NK-92 (cell line): ENCODE results near the gene ATG2B.

ENCODE experiments used
- DNase-seq: peaks from one replicate; lab custom pipeline; 2025; ENCODE audit not compliant: unreplicated experiment; lab: John Stamatoyannopoulos, UW

Gene ATG2B

DNA sequence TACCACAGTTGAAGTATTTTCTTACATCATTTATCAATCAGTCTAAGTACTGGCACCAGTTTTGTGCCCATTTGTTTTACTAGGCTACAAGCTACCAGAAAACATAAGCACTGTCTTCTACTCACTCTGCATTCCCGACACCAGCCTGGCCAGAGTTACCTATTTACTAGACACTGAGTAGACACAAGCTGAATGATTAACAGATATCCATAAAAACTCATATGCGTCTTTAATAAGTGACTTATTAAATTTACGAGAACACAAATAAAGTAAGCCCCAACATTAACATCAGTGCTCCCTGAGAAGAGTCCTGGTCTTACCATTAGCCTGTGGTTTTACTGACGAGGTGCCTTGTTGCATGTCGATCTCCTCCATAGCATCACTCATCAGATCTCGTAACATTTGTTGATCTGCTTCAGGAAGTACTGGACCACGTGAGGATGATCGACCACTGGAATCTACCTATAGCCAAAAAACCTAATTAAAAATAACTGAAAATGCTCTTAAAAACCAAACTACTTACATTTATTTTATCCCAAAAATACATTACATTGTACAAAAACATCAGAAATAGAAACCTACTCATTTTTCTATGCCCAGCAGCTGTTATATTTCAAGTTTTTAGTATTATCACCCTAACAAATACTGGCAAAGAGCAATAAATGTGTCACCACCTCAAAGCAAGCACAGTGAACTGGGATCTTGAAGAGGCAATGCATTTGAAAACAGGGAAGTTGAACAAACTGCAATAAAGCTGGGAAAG is 53.8 kb downstream of the ATG2B start:
- DNase-seq, result no peak

- DNase-seq, result no peak
Observed at GRCh38 chr14:96307434-96307833, 55.7 kb downstream of the ATG2B start.

GRCh38 chr14:96304956-96305355 is 58.2 kb downstream of the ATG2B start:
- DNase-seq, result no peak

- DNase-seq, result no peak
Observed at GRCh38 chr14:96303981-96304380, 59.2 kb downstream of the ATG2B start.

- no peak for DNase-seq
Observed at GRCh38 chr14:96299441-96299840, 63.7 kb downstream of the ATG2B start.

GRCh38 chr14:96297997-96298515 is 65.1 kb downstream of the ATG2B start:
- no peak for DNase-seq

DNA sequence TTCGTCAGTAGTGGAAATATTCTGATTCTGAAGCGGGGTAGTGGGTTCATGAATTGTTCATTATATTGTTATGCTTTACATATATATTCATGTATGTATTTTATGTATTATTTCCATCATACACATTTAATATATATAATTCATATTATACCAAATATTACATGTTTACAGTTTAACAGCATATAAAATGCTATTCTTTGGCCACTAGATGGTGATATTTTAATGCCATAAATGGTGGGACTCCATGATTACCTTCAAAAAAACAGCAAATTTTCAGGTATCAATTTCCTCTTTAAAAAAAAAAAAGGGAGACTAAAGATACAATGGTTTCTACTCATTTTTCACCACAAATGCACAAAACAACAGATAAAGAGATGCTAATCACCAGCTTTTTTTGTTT is 66.1 kb downstream of the ATG2B start:
- DNase-seq, result no peak

DNA sequence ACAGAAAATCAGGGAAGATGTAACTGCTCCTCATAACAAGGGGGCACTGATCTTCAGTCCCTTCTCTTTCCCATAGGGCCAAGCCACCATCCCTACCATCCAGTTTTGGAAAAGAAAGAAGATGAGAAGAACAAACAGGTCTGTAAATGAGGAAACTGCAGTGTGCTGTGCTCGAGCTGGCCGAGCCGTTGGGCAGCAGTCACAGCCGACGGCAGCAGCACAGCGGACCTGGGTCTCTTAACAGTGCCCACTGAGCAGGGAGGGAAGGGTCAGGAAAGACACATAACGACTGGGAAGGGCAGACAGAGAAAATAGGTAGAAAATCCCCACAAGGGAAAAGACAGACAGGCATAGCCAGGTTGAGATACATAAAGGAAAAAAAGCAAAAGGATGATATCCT is 68.9 kb downstream of the ATG2B start:
- no peak for DNase-seq

- no peak for DNase-seq
Observed at GRCh38 chr14:96287856-96288255, 75.3 kb downstream of the ATG2B start.

GRCh38 chr14:96286251-96286650 is 76.9 kb downstream of the ATG2B start:
- DNase-seq, result no peak

DNA sequence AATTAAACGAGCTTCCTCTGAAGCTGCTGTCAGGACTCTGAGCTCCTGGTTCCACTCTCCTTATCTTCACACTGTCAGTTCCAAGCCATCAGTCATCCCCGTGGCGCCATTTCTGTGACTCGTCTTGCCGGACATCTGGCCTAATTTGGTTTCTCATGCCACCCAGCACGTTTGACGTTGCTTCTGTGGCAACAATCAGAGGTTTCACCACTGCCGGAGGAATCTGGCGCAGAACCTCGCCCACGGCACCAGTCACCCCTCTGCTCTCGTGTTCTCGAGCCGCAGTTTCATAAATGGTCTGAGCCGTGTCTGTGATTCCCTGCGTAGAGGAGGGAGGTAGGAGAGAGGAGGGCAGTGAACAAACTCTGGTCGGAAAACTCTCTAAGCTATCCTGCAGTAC is 77.5 kb downstream of the ATG2B start:
- DNase-seq, result no peak

GRCh38 chr14:96284430-96284829 is 78.7 kb downstream of the ATG2B start:
- no peak for DNase-seq

DNA sequence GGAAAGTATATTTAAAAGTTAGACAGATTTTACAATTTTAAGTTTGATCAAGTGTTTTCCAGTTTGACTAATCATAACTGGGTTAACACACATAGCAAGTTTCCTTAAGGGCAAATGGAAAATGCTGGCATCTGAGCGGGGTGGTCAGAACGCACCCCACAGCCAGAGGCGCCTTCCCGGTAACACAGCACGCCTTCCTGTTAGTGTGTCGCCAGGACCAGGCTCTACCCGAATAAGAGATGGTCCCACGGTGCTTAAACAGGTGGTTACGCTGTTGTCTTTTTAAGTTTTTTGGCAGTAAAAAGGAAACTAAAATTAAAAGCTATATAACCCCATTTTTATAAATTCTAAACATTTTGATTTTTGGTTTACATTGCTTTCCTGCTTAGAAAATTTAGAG is 79.1 kb downstream of the ATG2B start:
- no peak for DNase-seq

GRCh38 chr14:96281486-96281885 is 81.7 kb downstream of the ATG2B start:
- no peak for DNase-seq

DNA sequence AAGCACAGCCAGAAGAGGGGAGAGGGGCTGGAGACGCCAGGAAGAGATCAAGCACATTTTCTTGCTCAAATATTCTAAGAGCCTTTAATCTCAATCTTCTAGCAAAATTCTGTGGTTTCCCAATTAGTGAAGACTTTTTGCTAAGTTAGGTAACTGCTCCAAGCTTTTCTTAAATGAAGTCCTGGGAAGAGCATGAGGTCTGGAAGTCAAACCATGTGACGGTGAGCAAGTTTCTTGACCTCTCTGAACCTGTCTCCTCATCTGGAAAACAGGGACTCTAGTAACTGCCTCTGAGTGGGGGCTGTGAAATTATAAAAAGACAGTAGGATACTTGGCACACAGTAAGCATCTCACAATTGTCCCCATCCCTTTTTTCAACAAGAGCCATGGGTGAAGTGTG is 83.0 kb downstream of the ATG2B start:
- no peak for DNase-seq

- DNase-seq, result no peak
Observed at GRCh38 chr14:96279564-96279963, 83.6 kb downstream of the ATG2B start.

DNA sequence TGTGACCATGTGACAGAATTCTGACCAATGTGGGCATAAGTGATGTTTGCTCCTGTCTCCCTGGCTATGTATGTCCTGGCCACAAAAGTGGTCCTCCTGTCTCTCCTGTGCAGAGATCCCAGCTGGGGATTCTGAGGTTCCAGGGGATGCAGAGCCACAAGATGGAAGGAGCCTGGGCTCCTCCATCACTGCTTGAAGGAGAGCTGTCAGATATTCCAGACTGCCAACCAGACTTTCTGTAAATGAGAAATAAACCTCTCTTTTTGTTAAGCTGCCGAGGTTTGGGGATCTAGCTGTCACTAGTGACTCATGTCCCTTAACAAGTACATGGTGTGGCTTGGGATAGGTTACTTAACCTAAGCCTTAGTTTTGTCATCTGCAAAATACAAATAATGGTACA is 85.3 kb downstream of the ATG2B start:
- DNase-seq, result no peak

GRCh38 chr14:96275177-96276112 is 87.7 kb downstream of the ATG2B start:
- no peak for DNase-seq

DNA sequence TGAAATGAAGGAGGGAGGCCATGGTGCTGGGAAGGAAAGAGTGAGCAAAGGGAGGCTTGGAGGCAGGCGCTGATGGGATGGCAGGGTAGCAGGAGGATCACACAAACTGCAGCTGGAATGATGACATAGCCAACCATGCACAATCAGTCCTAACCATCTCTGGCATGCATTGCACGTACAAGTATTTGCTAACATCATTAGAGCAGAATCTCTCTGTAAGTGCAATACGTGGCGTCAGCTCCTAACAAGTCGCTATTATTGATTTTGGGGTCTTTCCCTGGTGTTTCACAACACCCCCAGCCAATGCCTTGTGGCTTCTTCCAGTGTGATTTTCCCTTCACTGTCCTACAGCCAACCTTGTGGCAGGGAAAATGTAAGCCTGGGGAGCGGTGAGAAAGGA is 88.6 kb downstream of the ATG2B start:
- DNase-seq, result no peak

GRCh38 chr14:96274122-96274521 is 89.0 kb downstream of the ATG2B start:
- DNase-seq, result no peak

- no peak for DNase-seq
Observed at GRCh38 chr14:96273629-96274028, 89.5 kb downstream of the ATG2B start.
